GM21723 (cell line): Measurements from ENCODE around the gene LRG1.

Experiments used
- ATAC-seq: cut with Tn5 transposase; IDR thresholded peaks from one replicate; pipeline ENCODE4 v1.9.1; 2021; ENCODE audit warnings: mild to moderate bottlenecking, moderate library complexity; ENCODE audit not compliant: unreplicated experiment

LRG1 gene

GRCh38 chr19:4539693-4540581 lies at the start of gene LRG1:
Gene LRG1, minus strand, starts transcription at chr19:4540036. Its CDS starts 23 bp downstream, at chr19:4540013.
- ATAC-seq: peak; percentile 56

- no peak for ATAC-seq
Observed at GRCh38 chr19:4588291-4588761, 48.5 kb upstream of the LRG1 start.

- ATAC-seq: no peak
Observed at GRCh38 chr19:4587527-4587926, 47.7 kb upstream of the LRG1 start.

- ATAC-seq: no peak
Observed at GRCh38 chr19:4586691-4587090, 46.9 kb upstream of the LRG1 start.

GRCh38 chr19:4586245-4586644 lies 46.4 kb upstream of the LRG1 start:
- ATAC-seq: no peak

GRCh38 chr19:4585556-4585955 lies 45.7 kb upstream of the LRG1 start:
- ATAC-seq: no peak

- no peak for ATAC-seq
Observed at GRCh38 chr19:4584670-4585460, 45.0 kb upstream of the LRG1 start.

GRCh38 chr19:4583961-4584669 lies 44.3 kb upstream of the LRG1 start:
- ATAC-seq: no peak

GRCh38 chr19:4582980-4583842 lies 43.4 kb upstream of the LRG1 start:
- no peak for ATAC-seq

- no peak for ATAC-seq
Observed at GRCh38 chr19:4581666-4582553, 42.1 kb upstream of the LRG1 start.

- ATAC-seq: no peak
Observed at GRCh38 chr19:4580961-4581665, 41.3 kb upstream of the LRG1 start.

GRCh38 chr19:4580021-4580901 lies 40.4 kb upstream of the LRG1 start:
- no peak for ATAC-seq

GRCh38 chr19:4579389-4579788 lies 39.6 kb upstream of the LRG1 start:
- ATAC-seq: no peak

GRCh38 chr19:4578552-4579248 lies 38.9 kb upstream of the LRG1 start:
- ATAC-seq: no peak

GRCh38 chr19:4577020-4577782 lies 37.4 kb upstream of the LRG1 start:
- ATAC-seq: no peak
